Panc1 (cell line): Measurements from ENCODE around the gene BIRC6. TPM values are rescaled to one million over a fixed set of nuclear protein-coding genes. Genes with fewer than 3 reads are reported as not detected.

Experiments
- ATAC-seq: fragments of 200-7000 bp; cut with Tn5 transposase; 2 replicates; pipeline ENCODE4 v1.9.1; 2020; ENCODE audit warnings: mild to moderate bottlenecking, moderate library complexity
- BruUV-seq: library from RNA; stranded (reverse); fragments of 400-500 nt; replicated peaks from 2 replicates; lab custom pipeline; 2021; lab: Mats Ljungman, UMichigan
- CTCF ChIA-PET: fragments of 300-600 bp; sonication (Branson Sonifier 250); formaldehyde crosslinking; loops from one replicate; lab custom pipeline; 2022; ENCODE audit warnings: antibody characterized with exemption; lab: Charles Lee
- POLR2A ChIA-PET: fragments of 300-600 bp; sonication (Branson Sonifier 250); formaldehyde crosslinking; loops from one replicate; lab custom pipeline; 2022; ENCODE audit warnings: antibody characterized with exemption; lab: Charles Lee
- DNase-seq: peaks from one replicate; pipeline ENCODE4 v3.0.0-alpha.2; 2010; ENCODE audit warnings: low read depth, low spot score
- H3K27ac ChIP-seq: 2 replicates; pipeline ENCODE4 v1.5.1; 2011; ENCODE audit warnings: mild to moderate bottlenecking, low read length, inconsistent platforms
- H3K27me3 ChIP-seq: fragments of 200-500 bp; sonication (Bioruptor generic); 2 replicates; pipeline ENCODE4 v1.6.0; 2014; ENCODE audit warnings: low read length, inconsistent platforms; ENCODE audit not compliant: control insufficient read depth, insufficient read depth
- H3K36me3 ChIP-seq: fragments of 200-500 bp; sonication (Bioruptor generic); 2 replicates; pipeline ENCODE4 v1.5.1; 2014; ENCODE audit warnings: inconsistent platforms, mild to moderate bottlenecking, low read length, moderate library complexity; ENCODE audit not compliant: control insufficient read depth, insufficient read depth
- H3K4me1 ChIP-seq: 2 replicates; pipeline ENCODE4 v1.5.1; 2011; ENCODE audit warnings: inconsistent platforms, mild to moderate bottlenecking, low read length, moderate library complexity; ENCODE audit not compliant: control insufficient read depth, insufficient read depth
- H3K4me3 ChIP-seq, 2 experiments: 2 replicates each; pipeline ENCODE4 v1.5.1; 2011 to 2012; ENCODE audit warnings: low read depth in 2 of 2, low read length in 2 of 2, mild to moderate bottlenecking in 2 of 2, inconsistent platforms in 1 of 2, moderate library complexity in 1 of 2
- H3K9me3 ChIP-seq: fragments of 200-500 bp; sonication (Bioruptor generic); 2 replicates; pipeline ENCODE4 v1.5.1; 2014; ENCODE audit warnings: low read depth, mild to moderate bottlenecking, inconsistent platforms, low read length, moderate library complexity; ENCODE audit not compliant: control insufficient read depth, insufficient read depth
- POLR2AphosphoS5 ChIP-seq: IDR thresholded peaks from 2 replicates; pipeline ENCODE4 v1.6.1; 2012; ENCODE audit warnings: mild to moderate bottlenecking, low read depth, low read length, moderate library complexity
- SIN3A ChIP-seq: IDR thresholded peaks from 2 replicates; pipeline ENCODE4 v1.6.1; 2012; ENCODE audit warnings: low read depth, mild to moderate bottlenecking, low read length, moderate library complexity, borderline replicate concordance; ENCODE audit not compliant: insufficient read depth
- TCF7L2 ChIP-seq: IDR thresholded peaks from 2 replicates; pipeline ENCODE4 v1.6.1; 2011; ENCODE audit warnings: mild to moderate bottlenecking, low read depth, low read length, inconsistent platforms
- in situ Hi-C: cut with HindIII; loops from 2 replicates; pipeline ENCODE4 v1.10.0; 2016; ENCODE audit warnings: low sequenced_read_pairs, low pct_unique_long_range_greater_than_20kb
- intact Hi-C: fragments of 100-400 bp; cut with micrococcal nuclease; formaldehyde crosslinking; loops from one replicate; pipeline ENCODE4 v1.10.0; 2022; ENCODE audit not compliant: unreplicated experiment
- total RNA-seq: library from RNA; stranded (reverse); gene quantifications from one replicate; pipeline ENCODE4 v1.2.1, GENCODE V29; 2021; ENCODE audit not compliant: unreplicated experiment
- TF ChIP-seq, protein P1 (sequence below), 2 experiments: IDR thresholded peaks; 2 replicates each; pipeline ENCODE4 v1.6.1; 2011 to 2012; ENCODE audit warnings: low read depth in 2 of 2, control low read depth in 1 of 2, low read length in 1 of 2, mild to moderate bottlenecking in 1 of 2, moderate library complexity in 1 of 2; ENCODE audit not compliant: insufficient read depth in 1 of 2
- TF ChIP-seq, protein P2 (sequence below): fragments of 450-650 bp; IDR thresholded peaks from 2 replicates; pipeline ENCODE4 v1.5.1; 2017; ENCODE audit warnings: mild to moderate bottlenecking

BIRC6 gene
- total RNA-seq, 1 experiment from 2014 or later = 73.1 TPM

DNA sequence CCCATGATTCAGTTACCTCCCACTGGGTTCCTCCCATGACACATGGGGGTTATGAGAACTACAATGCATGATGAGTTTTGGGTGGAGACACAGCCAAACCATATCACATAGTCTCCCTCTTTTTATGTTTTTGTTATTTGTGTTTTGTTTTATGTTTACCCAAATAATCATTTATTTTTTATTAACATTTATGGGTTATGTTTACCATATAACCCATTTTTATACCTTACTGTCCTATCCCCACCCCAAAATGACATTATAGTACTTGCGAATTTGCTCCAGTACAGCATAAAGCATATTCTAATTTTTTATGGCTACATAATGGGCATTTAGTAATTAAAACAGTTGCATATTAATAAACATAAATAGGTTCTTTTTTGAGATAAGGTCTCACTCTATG lies 209.1 kb downstream of the BIRC6 start:
- intact Hi-C loops (no loop called here), in situ Hi-C loops (no loop called here)
- ChIA-PET POLR2A (interaction anchor here (0.6 kb wide), 1 partner anchor 31 kb away, joined by 3 read pairs; no protein-coding TSS in a partner anchor), CTCF (no interaction called here)
- DNase-seq = no peak
- no peak for ATAC-seq
- H3K4me1 ChIP-seq = no peaks in the 10 kb centered on the region
- no peak overlapping the region for H3K27ac ChIP-seq
- no peaks in the 10 kb centered on the region for H3K27me3 ChIP-seq
- no peaks in the 10 kb centered on the region for H3K36me3 ChIP-seq
- H3K9me3 ChIP-seq = peaks cover 7% of the 10 kb centered on the region; the same call in 1 of the 2 replicates
- no TSS peak for BruUV-seq
- no peak overlapping the region for H3K4me3 ChIP-seq
- TF ChIP-seq, protein P1, sequence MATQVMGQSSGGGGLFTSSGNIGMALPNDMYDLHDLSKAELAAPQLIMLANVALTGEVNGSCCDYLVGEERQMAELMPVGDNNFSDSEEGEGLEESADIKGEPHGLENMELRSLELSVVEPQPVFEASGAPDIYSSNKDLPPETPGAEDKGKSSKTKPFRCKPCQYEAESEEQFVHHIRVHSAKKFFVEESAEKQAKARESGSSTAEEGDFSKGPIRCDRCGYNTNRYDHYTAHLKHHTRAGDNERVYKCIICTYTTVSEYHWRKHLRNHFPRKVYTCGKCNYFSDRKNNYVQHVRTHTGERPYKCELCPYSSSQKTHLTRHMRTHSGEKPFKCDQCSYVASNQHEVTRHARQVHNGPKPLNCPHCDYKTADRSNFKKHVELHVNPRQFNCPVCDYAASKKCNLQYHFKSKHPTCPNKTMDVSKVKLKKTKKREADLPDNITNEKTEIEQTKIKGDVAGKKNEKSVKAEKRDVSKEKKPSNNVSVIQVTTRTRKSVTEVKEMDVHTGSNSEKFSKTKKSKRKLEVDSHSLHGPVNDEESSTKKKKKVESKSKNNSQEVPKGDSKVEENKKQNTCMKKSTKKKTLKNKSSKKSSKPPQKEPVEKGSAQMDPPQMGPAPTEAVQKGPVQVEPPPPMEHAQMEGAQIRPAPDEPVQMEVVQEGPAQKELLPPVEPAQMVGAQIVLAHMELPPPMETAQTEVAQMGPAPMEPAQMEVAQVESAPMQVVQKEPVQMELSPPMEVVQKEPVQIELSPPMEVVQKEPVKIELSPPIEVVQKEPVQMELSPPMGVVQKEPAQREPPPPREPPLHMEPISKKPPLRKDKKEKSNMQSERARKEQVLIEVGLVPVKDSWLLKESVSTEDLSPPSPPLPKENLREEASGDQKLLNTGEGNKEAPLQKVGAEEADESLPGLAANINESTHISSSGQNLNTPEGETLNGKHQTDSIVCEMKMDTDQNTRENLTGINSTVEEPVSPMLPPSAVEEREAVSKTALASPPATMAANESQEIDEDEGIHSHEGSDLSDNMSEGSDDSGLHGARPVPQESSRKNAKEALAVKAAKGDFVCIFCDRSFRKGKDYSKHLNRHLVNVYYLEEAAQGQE (IDR thresholded peaks at IDR 0.05; ENCODE audit: insufficient read depth in 1 of 2, low read depth in 2 of 2, low read length in 1 of 2) = no peak
- TF ChIP-seq SIN3A (no peak), TCF7L2 (no peak), POLR2AphosphoS5 (no peak)
- TF ChIP-seq, protein P2, sequence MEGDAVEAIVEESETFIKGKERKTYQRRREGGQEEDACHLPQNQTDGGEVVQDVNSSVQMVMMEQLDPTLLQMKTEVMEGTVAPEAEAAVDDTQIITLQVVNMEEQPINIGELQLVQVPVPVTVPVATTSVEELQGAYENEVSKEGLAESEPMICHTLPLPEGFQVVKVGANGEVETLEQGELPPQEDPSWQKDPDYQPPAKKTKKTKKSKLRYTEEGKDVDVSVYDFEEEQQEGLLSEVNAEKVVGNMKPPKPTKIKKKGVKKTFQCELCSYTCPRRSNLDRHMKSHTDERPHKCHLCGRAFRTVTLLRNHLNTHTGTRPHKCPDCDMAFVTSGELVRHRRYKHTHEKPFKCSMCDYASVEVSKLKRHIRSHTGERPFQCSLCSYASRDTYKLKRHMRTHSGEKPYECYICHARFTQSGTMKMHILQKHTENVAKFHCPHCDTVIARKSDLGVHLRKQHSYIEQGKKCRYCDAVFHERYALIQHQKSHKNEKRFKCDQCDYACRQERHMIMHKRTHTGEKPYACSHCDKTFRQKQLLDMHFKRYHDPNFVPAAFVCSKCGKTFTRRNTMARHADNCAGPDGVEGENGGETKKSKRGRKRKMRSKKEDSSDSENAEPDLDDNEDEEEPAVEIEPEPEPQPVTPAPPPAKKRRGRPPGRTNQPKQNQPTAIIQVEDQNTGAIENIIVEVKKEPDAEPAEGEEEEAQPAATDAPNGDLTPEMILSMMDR = no peak

DNA sequence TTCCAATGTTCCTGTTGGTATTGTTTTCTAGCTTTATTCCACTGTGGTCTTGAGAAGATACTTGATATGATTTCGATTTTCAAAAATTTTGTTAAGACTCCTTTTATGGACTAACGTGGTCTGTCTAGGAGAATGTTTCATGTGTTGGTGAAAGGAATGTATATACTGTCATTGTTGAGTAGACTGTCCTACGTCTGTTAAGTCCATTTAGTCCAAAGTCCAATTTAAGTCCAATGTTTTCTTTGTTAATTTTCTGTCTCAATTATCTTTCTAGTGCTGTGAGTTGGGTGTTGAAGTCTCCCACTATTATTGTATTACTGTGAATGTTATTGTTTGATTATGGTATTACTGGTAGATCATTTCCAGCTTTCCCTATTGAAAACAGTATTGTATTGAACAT lies 215.2 kb downstream of the BIRC6 start:
- CTCF ChIA-PET = no interaction called here
- no peak for ATAC-seq

More for the DNA sequence above, 215.2 kb downstream of the BIRC6 start:
- H3K9me3 ChIP-seq = no peaks in the 10 kb centered on the region
- in situ Hi-C loops = no loop called here
- intact Hi-C loops = no loop called here
- POLR2A ChIA-PET = no interaction called here
- no peaks in the 10 kb centered on the region for H3K27me3 ChIP-seq
- BruUV-seq = no TSS peak
- TF ChIP-seq, protein P1 (IDR thresholded peaks at IDR 0.05; ENCODE audit: insufficient read depth in 1 of 2, low read depth in 2 of 2, low read length in 1 of 2) = no peak
- TF ChIP-seq SIN3A (no peak), POLR2AphosphoS5 (no peak), TCF7L2 (no peak)
- TF ChIP-seq, protein P2 = no peak
- no peak overlapping the region for H3K4me3 ChIP-seq
- no peaks in the 10 kb centered on the region; the same call in 1 of the 2 replicates for H3K4me1 ChIP-seq
- no peak overlapping the region for H3K27ac ChIP-seq
- no peak for DNase-seq
- no peaks in the 10 kb centered on the region for H3K36me3 ChIP-seq
